Gastrocnemius medialis (tissue), 4 donors: ENCODE measurements around the gene MGAT5B. TPM values are rescaled to one million over a fixed set of nuclear protein-coding genes. Genes with fewer than 3 reads are reported as not detected.

ENCODE experiments used
- ATAC-seq, 2 donors: fragments of 150-250 bp; one replicate each; pipeline ENCODE4 v1.9.1; 2016
- DNase-seq, 2 donors: peaks; one replicate each; pipeline ENCODE4 v3.0.0-alpha.2; 2019
- H3K27ac ChIP-seq, 4 donors: fragments of 200-600 bp; sonication (generic); 1 replicate in 1 of 4; 2 replicates in 3 of 4; pipeline ENCODE4 v1.5.1; 2016 to 2018; ENCODE audit warnings: mild to moderate bottlenecking in 2 of 4, moderate library complexity in 1 of 4
- H3K27me3 ChIP-seq, 3 donors: fragments of 200-600 bp; sonication (generic) in 2 of 3; 1 replicate in 1 of 3; 2 replicates in 2 of 3; pipeline versions ENCODE4 v1.5.1 to v1.6.0; 2016 to 2019; ENCODE audit warnings: mild to moderate bottlenecking in 1 of 3, moderate library complexity in 1 of 3
- H3K36me3 ChIP-seq, 2 donors: fragments of 200-600 bp; sonication (generic) in 1 of 2; one replicate each; pipeline ENCODE4 v1.5.1; 2017 to 2018
- H3K4me1 ChIP-seq, 2 donors: fragments of 200-600 bp; sonication (generic) in 1 of 2; one replicate each; pipeline ENCODE4 v1.5.1; 2016 to 2017; ENCODE audit warnings: mild to moderate bottlenecking in 2 of 2
- H3K4me3 ChIP-seq, 4 donors: fragments of 200-600 bp; sonication (generic) in 3 of 4; 1 replicate in 1 of 4; 2 replicates in 3 of 4; pipeline ENCODE4 v1.5.1; 2016 to 2019; ENCODE audit warnings: mild to moderate bottlenecking in 2 of 4
- H3K9me3 ChIP-seq, 3 donors: fragments of 200-600 bp; sonication (generic) in 2 of 3; 1 replicate in 1 of 3; 2 replicates in 2 of 3; pipeline ENCODE4 v1.5.1; 2016 to 2019
- CTCF ChIP-seq, 5 experiments: fragments of 450-650 bp in 3 of 5; fragments of 200-600 bp in 2 of 5; sonication (generic) in 2 of 5; IDR thresholded peaks in 4 of 5; conservative IDR thresholded peaks in 1 of 5; 1 replicate in 4 of 5; 2 replicates in 1 of 5; pipeline ENCODE4 v1.5.1; 2016 to 2019; ENCODE audit warnings: antibody characterized with exemption in 5 of 5, mild to moderate bottlenecking in 3 of 5, moderate library complexity in 3 of 5
- POLR2A ChIP-seq, 2 donors: fragments of 450-650 bp; IDR thresholded peaks; one replicate each; pipeline ENCODE4 v1.6.1; 2017; ENCODE audit warnings: antibody characterized with exemption in 2 of 2, mild to moderate bottlenecking in 2 of 2, moderate library complexity in 2 of 2
- in situ Hi-C, 4 donors: fragments of 200-750 bp; cut with MboI; loops; one replicate each; pipeline versions ENCODE4 v1.15.0 to v1.8.0; 2017; ENCODE audit warnings: low sequenced_read_pairs in 4 of 4
- intact Hi-C: fragments of 100-400 bp; cut with DNase I; formaldehyde crosslinking; loops from one replicate; pipeline ENCODE4 v1.15.1; 2023; ENCODE audit warnings: low total_unique reads
- total RNA-seq, 4 donors: library from RNA; depleted of rRNA; stranded (reverse); fragments of >200 nt; gene quantifications; one replicate each; pipeline versions ENCODE4 v1.1.0 to v1.2.3, GENCODE V29; 2016

The MGAT5B gene
- total RNA-seq, 4 donors from 2014 or later = not detected

- in situ Hi-C loops = no loop called here
- no peak overlapping the region for H3K27ac ChIP-seq
- H3K27me3 ChIP-seq = peaks cover 0 to 11% (median 3%) of the 10 kb centered on the region in 3 donors
- H3K9me3 ChIP-seq = no peaks in the 10 kb centered on the region
- TF ChIP-seq POLR2A (IDR thresholded peaks at IDR 0.05) (no peak), CTCF (IDR thresholded peaks at IDR 0.05 in 4 of 5, conservative IDR thresholded peaks at IDR 0.05 in 1 of 5) (no peak)
- H3K4me1 ChIP-seq = no peaks in the 10 kb centered on the region
- H3K36me3 ChIP-seq = no peaks in the 10 kb centered on the region
- ATAC-seq (no peak), DNase-seq (no peak)
- intact Hi-C loops = no loop called here
- H3K4me3 ChIP-seq = no peak overlapping the region
Observed at GRCh38 chr17:76878568-76878967, 10.4 kb downstream of the MGAT5B start.

GRCh38 chr17:76879254-76879653 lies 11.1 kb downstream of the MGAT5B start:
- no peak overlapping the region for H3K27ac ChIP-seq
- intact Hi-C loops (no loop called here), in situ Hi-C loops (no loop called here)
- TF ChIP-seq CTCF (IDR thresholded peaks at IDR 0.05 in 4 of 5, conservative IDR thresholded peaks at IDR 0.05 in 1 of 5) = no peak
- H3K9me3 ChIP-seq = no peaks in the 10 kb centered on the region
- no peaks in the 10 kb centered on the region for H3K36me3 ChIP-seq
- peaks cover 0 to 11% (median 3%) of the 10 kb centered on the region in 3 donors for H3K27me3 ChIP-seq
- DNase-seq (no peak), ATAC-seq (no peak)
- no peak overlapping the region for H3K4me3 ChIP-seq
- no peaks in the 10 kb centered on the region for H3K4me1 ChIP-seq

- H3K4me1 ChIP-seq = no peaks in the 10 kb centered on the region
- no peaks in the 10 kb centered on the region for H3K9me3 ChIP-seq
- TF ChIP-seq POLR2A (IDR thresholded peaks at IDR 0.05) (no peak), CTCF (IDR thresholded peaks at IDR 0.05 in 4 of 5, conservative IDR thresholded peaks at IDR 0.05 in 1 of 5) (no peak)
- no peak overlapping the region for H3K4me3 ChIP-seq
- no peak for DNase-seq
- H3K27ac ChIP-seq = no peak overlapping the region
- peaks cover 0 to 11% (median 3%) of the 10 kb centered on the region in 3 donors for H3K27me3 ChIP-seq
- in situ Hi-C loops (no loop called here), intact Hi-C loops (no loop called here)
- no peaks in the 10 kb centered on the region for H3K36me3 ChIP-seq
- ATAC-seq = no peak
Observed at GRCh38 chr17:76879691-76880090, 11.5 kb downstream of the MGAT5B start.

- no peaks in the 10 kb centered on the region for H3K36me3 ChIP-seq
- no peak overlapping the region for H3K4me3 ChIP-seq
- ATAC-seq = no peak
- H3K9me3 ChIP-seq = no peaks in the 10 kb centered on the region
- no peak for DNase-seq
- intact Hi-C loops (no loop called here), in situ Hi-C loops (no loop called here)
- H3K27ac ChIP-seq = no peak overlapping the region
- H3K27me3 ChIP-seq = peaks cover 0 to 11% (median 3%) of the 10 kb centered on the region in 3 donors
- TF ChIP-seq POLR2A (IDR thresholded peaks at IDR 0.05) = no peak
- no peak for TF ChIP-seq CTCF (IDR thresholded peaks at IDR 0.05 in 4 of 5, conservative IDR thresholded peaks at IDR 0.05 in 1 of 5)
- H3K4me1 ChIP-seq = no peaks in the 10 kb centered on the region
Observed at GRCh38 chr17:76880268-76880667, 12.1 kb downstream of the MGAT5B start.

- Histone ChIP-seq H3K9me3 (no peaks in the 10 kb centered on the region), H3K4me1 (no peaks in the 10 kb centered on the region), H3K27me3 (peaks cover 0 to 11% (median 3%) of the 10 kb centered on the region in 3 donors), H3K27ac (no peak overlapping the region), H3K4me3 (no peak overlapping the region), H3K36me3 (no peaks in the 10 kb centered on the region)
- intact Hi-C loops = no loop called here
- in situ Hi-C loops = no loop called here
- DNase-seq (no peak), ATAC-seq (no peak)
- TF ChIP-seq CTCF (IDR thresholded peaks at IDR 0.05 in 4 of 5, conservative IDR thresholded peaks at IDR 0.05 in 1 of 5) (no peak), POLR2A (IDR thresholded peaks at IDR 0.05) (no peak)
Observed at GRCh38 chr17:76880971-76881370, 12.8 kb downstream of the MGAT5B start.
